Hepatocyte (in vitro differentiated cells): ENCODE data around the gene STEAP3. TPM values are rescaled to one million over a fixed set of nuclear protein-coding genes. Genes with fewer than 3 reads are reported as not detected.

Experiments used
- DNase-seq: peaks from one replicate; pipeline ENCODE4 v3.0.0-alpha.2; 2016; ENCODE audit warnings: low spot score
- H2AFZ ChIP-seq: fragments of 200-600 bp; sonication (generic); 2 replicates; pipeline ENCODE4 v1.6.0; 2016; ENCODE audit warnings: antibody characterized with exemption, mild to moderate bottlenecking
- H3K27ac ChIP-seq: fragments of 200-600 bp; sonication (generic); 2 replicates; pipeline ENCODE4 v1.5.1; 2016; ENCODE audit warnings: mild to moderate bottlenecking
- H3K27me3 ChIP-seq: fragments of 200-600 bp; sonication (generic); 2 replicates; pipeline ENCODE4 v1.6.1; 2016
- H3K36me3 ChIP-seq: fragments of 200-600 bp; sonication (generic); replicated peaks from 2 replicates; pipeline ENCODE4 v1.5.1; 2016; ENCODE audit warnings: low read depth; ENCODE audit not compliant: insufficient read depth
- H3K4me1 ChIP-seq: fragments of 200-600 bp; sonication (generic); 2 replicates; pipeline ENCODE4 v1.5.1; 2016; ENCODE audit warnings: mild to moderate bottlenecking, moderate library complexity; ENCODE audit not compliant: insufficient read depth
- H3K4me2 ChIP-seq: fragments of 200-600 bp; sonication (generic); 2 replicates; pipeline ENCODE4 v1.6.0; 2016
- H3K4me3 ChIP-seq: fragments of 200-600 bp; sonication (generic); 2 replicates; pipeline ENCODE4 v1.5.1; 2016; ENCODE audit warnings: mild to moderate bottlenecking
- H3K79me2 ChIP-seq: fragments of 200-600 bp; sonication (generic); 2 replicates; pipeline ENCODE4 v1.6.0; 2017; ENCODE audit warnings: mild to moderate bottlenecking
- H3K9me2 ChIP-seq: fragments of 200-600 bp; sonication (generic); replicated peaks from 2 replicates; pipeline ENCODE4 v1.6.0; 2017; ENCODE audit warnings: mild to moderate bottlenecking; ENCODE audit not compliant: insufficient read depth
- H3K9me3 ChIP-seq: fragments of 200-600 bp; sonication (generic); 2 replicates; pipeline ENCODE4 v1.5.1; 2016; ENCODE audit warnings: low read depth, mild to moderate bottlenecking
- H4K20me1 ChIP-seq: fragments of 200-600 bp; sonication (generic); 2 replicates; pipeline ENCODE4 v1.6.0; 2016; ENCODE audit warnings: mild to moderate bottlenecking; ENCODE audit not compliant: insufficient read depth, poor library complexity, severe bottlenecking
- EZH2 ChIP-seq: fragments of 200-600 bp; sonication (generic); IDR thresholded peaks from 2 replicates; pipeline ENCODE4 v1.6.1; 2016; ENCODE audit warnings: antibody characterized with exemption, mild to moderate bottlenecking, borderline replicate concordance
- EZH2phosphoT487 ChIP-seq: fragments of 200-600 bp; sonication (generic); IDR thresholded peaks from one replicate; pipeline ENCODE4 v1.6.1; 2018; ENCODE audit warnings: antibody characterized with exemption, mild to moderate bottlenecking, low read depth, moderate library complexity; ENCODE audit not compliant: unreplicated experiment, severe bottlenecking
- WGBS: methylation state at CpG from one replicate; pipeline ENCODE4 v1.1.6; 2016; ENCODE audit warnings: low lambda C conversion rate; ENCODE audit errors: missing lambda C conversion rate; 5-methylcytosine and 5-hydroxymethylcytosine counted together
- polyA plus RNA-seq: library from polyadenylated mRNA; unstranded; fragments of >200 nt; fragmentation: Nextera tagmentation; extraction: Ambion mirVana; gene quantifications from 2 replicates; pipeline ENCODE4 v1.2.1, GENCODE V29; 2016
- total RNA-seq: library from RNA; depleted of rRNA; stranded (reverse); fragments of >200 nt; gene quantifications from 2 replicates; pipeline ENCODE4 v1.2.3, GENCODE V29; 2014
- TF ChIP-seq, protein P1 (sequence below): fragments of 200-600 bp; sonication (generic); IDR thresholded peaks from 2 replicates; pipeline ENCODE4 v1.5.1; 2016; ENCODE audit warnings: antibody characterized with exemption, mild to moderate bottlenecking; ENCODE audit not compliant: poor library complexity

Gene STEAP3
- total and polyA plus RNA-seq, 2 experiments from 2014 or later = 11.2 to 12.0 TPM

- Histone ChIP-seq H3K9me2 (no peaks in the 10 kb centered on the region), H3K9me3 (no peaks in the 10 kb centered on the region), H3K4me1 (peaks cover 25% of the 10 kb centered on the region), H3K27ac (no peak overlapping the region), H3K36me3 (no peaks in the 10 kb centered on the region), H3K79me2 (no peaks in the 10 kb centered on the region), H2AFZ (no peak overlapping the region), H3K27me3 (peaks cover 9% of the 10 kb centered on the region), H4K20me1 (no peaks in the 10 kb centered on the region), H3K4me2 (peak overlapping the region; percentile 100), H3K4me3 (peak overlapping the region; percentile 64)
- 45% methylated on average over 13 of the region's 13 CpGs for WGBS
- no peak for DNase-seq
- TF ChIP-seq, protein P1, sequence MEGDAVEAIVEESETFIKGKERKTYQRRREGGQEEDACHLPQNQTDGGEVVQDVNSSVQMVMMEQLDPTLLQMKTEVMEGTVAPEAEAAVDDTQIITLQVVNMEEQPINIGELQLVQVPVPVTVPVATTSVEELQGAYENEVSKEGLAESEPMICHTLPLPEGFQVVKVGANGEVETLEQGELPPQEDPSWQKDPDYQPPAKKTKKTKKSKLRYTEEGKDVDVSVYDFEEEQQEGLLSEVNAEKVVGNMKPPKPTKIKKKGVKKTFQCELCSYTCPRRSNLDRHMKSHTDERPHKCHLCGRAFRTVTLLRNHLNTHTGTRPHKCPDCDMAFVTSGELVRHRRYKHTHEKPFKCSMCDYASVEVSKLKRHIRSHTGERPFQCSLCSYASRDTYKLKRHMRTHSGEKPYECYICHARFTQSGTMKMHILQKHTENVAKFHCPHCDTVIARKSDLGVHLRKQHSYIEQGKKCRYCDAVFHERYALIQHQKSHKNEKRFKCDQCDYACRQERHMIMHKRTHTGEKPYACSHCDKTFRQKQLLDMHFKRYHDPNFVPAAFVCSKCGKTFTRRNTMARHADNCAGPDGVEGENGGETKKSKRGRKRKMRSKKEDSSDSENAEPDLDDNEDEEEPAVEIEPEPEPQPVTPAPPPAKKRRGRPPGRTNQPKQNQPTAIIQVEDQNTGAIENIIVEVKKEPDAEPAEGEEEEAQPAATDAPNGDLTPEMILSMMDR = no peak
- no peak for TF ChIP-seq EZH2phosphoT487
- TF ChIP-seq EZH2 = no peak
Observed at GRCh38 chr2:119224391-119225104, 914 bp downstream of the STEAP3 start.

DNA sequence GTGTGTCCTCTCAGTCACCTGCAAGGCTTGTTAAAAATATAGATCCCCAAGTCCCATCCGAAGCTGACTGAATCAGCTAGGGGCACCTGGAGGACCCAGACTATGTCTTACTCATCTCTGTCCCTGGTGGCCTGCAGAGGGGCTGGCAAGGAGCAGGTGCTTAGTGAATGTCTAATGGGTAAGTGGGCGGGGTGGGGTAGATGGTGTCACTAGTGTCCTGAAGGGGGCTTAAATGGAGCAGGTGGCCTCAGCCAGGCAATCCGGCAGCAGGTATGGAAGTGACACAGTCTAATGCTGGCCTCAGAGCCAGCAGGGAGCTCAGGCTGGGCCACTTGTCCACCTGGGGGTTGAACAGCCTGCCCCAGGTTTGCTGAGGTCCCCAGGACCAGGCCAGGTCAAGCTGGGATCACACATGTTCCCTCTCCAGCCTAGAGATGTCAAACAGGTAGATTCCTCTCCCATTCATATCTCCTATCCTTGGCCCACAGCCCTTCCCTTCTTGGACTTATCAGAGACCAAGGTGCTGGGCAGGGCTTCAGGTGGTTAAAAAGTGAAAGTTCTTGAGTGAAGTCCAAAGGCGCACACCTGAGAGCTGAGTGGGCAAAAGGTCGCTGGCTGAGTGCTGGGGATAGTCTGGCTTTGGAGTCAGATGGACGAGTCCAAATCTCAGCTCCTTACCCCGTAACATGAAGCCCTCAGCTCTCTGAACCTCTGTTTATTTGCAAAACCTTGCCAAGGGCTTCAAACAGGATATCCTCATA, 1.7 kb downstream of the STEAP3 start:
- no peak overlapping the region for H3K27ac ChIP-seq
- H3K4me3 ChIP-seq = no peak overlapping the region
- H3K27me3 ChIP-seq = peaks cover 9% of the 10 kb centered on the region
- WGBS = 80% methylated on average over 7 of the region's 7 CpGs
- H2AFZ ChIP-seq = no peak overlapping the region
- H3K4me2 ChIP-seq = peak overlapping the region; percentile 21
- no peaks in the 10 kb centered on the region for H3K9me2 ChIP-seq
- no peaks in the 10 kb centered on the region for H3K9me3 ChIP-seq
- no peaks in the 10 kb centered on the region for H3K36me3 ChIP-seq
- H4K20me1 ChIP-seq = no peaks in the 10 kb centered on the region
- DNase-seq = peak; percentile 51
- TF ChIP-seq EZH2phosphoT487 = no peak
- TF ChIP-seq, protein P1 = no peak
- no peak for TF ChIP-seq EZH2
- H3K4me1 ChIP-seq = peaks cover 25% of the 10 kb centered on the region
- H3K79me2 ChIP-seq = no peaks in the 10 kb centered on the region

DNA sequence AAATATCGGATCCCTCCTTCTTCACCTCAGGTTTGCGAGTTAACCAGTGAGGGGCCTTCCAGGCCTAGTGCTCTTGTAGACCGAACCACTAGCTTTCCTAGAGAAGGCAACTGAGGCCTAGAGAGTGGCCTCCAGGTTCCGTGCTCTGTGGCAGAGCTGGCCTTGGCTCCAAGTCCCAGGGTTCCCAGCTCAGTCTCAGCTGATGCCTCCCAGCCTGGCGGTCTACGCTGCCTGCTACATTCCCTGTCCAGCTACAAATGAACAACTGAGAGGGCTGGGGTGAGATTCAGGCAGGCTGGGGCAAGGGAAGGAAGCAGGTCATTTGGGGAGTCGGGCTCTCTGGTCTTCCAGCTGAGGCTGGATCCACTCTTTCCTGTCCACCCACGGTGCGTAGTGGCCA, 2.3 kb downstream of the STEAP3 start:
- Histone ChIP-seq H3K27ac (no peak overlapping the region), H3K9me2 (no peaks in the 10 kb centered on the region), H4K20me1 (no peaks in the 10 kb centered on the region), H3K27me3 (peaks cover 9% of the 10 kb centered on the region), H3K4me2 (no peak overlapping the region), H3K36me3 (no peaks in the 10 kb centered on the region), H3K79me2 (no peaks in the 10 kb centered on the region), H3K4me1 (peaks cover 25% of the 10 kb centered on the region), H3K4me3 (no peak overlapping the region), H2AFZ (no peak overlapping the region), H3K9me3 (no peaks in the 10 kb centered on the region)
- DNase-seq = no peak
- WGBS = 86% methylated on average over 9 of the region's 9 CpGs
- TF ChIP-seq, protein P1 = no peak
- TF ChIP-seq EZH2phosphoT487 (no peak), EZH2 (no peak)
